ENCODE results near the gene CIPC.

CIPC gene

DNA sequence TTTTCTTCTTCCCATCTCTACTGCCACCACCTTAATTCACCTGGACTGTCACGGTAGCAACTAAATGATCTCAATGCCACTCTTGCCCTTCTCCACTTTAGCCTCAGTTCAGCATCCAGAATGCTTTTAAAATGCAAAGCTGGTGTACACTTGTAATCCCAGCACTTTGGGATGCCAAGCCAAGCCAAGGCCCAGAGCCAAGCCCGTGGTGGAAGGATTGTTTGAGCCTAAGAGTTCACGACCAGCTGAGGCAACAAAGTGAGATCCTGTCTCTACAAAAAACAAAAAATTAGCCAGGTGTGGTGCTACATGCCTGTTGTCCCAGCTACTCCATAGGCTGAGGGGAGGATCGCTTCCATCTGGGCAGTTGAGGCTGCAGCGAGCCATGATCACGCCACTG, 5.9 kb downstream of the CIPC start:
- no peak for DNase-seq

- no peak for DNase-seq
Observed at GRCh38 chr14:77104393-77104792, 6.3 kb downstream of the CIPC start.

- no peak for DNase-seq
Observed at GRCh38 chr14:77105145-77105939, 7.3 kb downstream of the CIPC start.

DNA sequence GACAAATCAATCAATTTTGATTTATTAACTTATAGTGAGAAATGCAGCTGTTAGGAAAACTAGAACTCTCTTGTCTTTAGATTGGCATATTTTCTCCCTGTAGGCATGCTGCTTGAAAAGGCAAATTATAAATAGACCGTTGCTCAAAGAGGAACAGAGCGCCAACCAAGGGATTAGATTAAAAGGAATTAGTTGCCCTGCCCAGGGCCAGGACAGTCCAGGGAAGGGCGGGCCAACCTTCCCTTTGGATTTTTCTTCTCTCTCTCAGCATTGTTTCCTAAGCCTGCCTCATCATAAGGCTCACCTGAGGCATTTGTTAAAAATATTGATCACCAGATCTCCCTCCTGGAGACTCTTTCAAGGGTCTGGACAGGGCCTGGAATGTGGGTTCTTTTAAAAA, 8.6 kb downstream of the CIPC start:
- DNase-seq, result no peak

DNA sequence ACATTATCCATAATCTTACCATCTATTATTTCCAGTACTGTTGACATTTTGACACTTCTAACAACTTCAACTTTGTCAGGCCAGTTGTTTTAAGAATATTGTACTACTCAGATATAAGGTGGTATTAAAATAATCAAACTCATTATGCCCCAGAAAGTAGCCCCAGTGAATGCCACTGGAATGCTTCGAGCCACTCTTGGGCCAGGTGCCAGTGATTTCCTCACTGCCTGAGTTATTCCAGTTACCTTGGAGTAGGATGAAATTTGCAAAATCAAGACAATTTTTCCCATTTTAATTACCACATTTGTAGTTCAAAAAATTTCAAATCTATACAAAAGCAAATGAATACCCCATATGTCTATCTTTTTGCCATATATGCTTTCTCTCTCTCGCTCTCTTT, 9.2 kb downstream of the CIPC start:
- DNase-seq, result no peak

- DNase-seq, result no peak
Observed at GRCh38 chr14:77108753-77109152, 10.7 kb downstream of the CIPC start.

- no peak for DNase-seq
Observed at GRCh38 chr14:77109656-77110055, 11.6 kb downstream of the CIPC start.

DNA sequence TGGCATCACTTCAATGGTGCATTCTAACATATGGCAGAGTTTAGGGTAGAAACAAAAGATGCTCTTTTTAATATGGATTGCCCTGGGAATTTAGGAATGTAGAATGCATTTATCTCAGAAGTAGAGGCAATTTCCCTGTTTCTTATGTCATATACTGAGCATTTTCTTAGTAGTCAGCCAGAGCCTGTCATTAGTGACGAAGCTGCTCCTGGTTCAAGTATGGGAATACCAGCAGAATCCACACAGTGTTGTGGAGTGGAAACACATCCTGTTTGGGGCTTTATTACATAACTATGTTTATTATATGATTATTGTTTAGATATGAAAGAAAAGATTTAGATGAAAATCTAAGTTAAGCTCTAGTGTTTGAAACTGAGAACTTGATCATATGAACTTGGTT, 12.2 kb downstream of the CIPC start:
- DNase-seq, result no peak

DNA sequence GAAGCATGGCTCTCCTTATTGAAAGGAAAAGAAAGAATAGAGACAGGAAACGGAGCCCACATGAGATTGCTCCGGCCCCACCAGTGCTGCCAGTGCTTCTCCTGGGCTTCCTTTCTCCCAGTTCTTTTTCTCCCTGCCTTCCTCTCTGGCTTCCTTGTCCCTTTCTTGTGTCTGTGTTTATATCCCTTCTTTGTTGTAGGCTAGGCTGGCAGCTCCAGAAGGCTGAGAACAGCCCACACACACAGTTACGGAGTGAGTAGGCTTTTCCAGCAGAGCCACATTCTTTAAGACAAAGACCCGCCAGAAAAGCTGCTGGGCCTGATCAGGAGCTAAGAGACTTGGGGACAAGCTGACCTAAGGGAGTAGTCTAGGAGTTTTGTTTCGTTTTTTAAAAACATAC, 13.0 kb downstream of the CIPC start:
- no peak for DNase-seq

GRCh38 chr14:77113644-77114043, 15.6 kb downstream of the CIPC start:
- no peak for DNase-seq

DNA sequence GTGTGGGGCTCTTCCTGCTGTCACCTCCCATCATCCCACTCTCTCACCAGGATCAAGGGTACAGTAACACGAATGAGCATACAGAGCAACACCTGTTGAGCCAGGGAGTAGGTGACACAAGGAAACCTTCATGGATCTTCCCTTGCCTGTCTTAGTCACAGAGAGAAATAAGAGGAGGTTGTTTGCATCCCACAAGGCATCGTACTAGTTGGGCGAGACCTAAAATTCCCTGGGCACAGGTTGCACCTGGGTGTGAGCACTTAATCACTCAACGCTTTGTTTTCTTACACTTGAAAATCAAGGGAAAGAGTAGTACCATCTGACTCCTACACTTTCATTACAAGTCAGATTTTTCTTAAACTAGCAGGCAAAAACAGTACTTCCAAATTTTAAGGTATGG, 16.6 kb downstream of the CIPC start:
- DNase-seq, result no peak

- DNase-seq, result no peak
Observed at GRCh38 chr14:77116172-77116817, 18.2 kb downstream of the CIPC start.

GRCh38 chr14:77119851-77120250, 21.8 kb downstream of the CIPC start:
- DNase-seq, result no peak

GRCh38 chr14:77120771-77121743, 23.0 kb downstream of the CIPC start:
- peak; percentile 62 for DNase-seq

DNA sequence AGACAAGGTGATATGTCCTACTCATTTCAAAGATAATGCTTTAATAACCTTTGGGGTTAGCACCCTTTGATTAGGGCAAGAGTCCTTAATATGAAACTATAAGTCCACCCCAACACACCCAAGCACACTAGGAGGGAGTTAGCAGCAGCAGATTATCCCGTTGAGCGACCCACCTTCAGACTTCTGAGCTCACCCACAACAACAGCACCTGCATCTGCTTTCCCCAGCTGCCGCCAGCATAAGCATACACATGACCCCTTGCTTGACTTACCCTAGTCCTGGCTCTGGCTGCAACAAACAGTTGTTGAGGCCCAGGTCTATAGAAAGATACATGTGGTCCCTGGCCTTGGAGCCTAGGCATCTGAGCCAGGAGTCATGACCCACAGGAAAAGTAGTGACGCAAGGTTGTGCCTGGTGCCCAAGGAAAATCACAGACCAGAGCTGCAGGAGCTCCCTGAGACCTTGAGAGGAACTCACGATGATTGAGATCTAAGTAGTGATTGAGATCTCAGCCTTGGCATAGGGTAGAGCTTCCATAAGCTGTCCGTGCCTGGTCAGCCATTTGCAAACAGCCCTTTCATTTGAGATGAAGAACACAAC, 24.6 kb downstream of the CIPC start:
- no peak for DNase-seq

DNA sequence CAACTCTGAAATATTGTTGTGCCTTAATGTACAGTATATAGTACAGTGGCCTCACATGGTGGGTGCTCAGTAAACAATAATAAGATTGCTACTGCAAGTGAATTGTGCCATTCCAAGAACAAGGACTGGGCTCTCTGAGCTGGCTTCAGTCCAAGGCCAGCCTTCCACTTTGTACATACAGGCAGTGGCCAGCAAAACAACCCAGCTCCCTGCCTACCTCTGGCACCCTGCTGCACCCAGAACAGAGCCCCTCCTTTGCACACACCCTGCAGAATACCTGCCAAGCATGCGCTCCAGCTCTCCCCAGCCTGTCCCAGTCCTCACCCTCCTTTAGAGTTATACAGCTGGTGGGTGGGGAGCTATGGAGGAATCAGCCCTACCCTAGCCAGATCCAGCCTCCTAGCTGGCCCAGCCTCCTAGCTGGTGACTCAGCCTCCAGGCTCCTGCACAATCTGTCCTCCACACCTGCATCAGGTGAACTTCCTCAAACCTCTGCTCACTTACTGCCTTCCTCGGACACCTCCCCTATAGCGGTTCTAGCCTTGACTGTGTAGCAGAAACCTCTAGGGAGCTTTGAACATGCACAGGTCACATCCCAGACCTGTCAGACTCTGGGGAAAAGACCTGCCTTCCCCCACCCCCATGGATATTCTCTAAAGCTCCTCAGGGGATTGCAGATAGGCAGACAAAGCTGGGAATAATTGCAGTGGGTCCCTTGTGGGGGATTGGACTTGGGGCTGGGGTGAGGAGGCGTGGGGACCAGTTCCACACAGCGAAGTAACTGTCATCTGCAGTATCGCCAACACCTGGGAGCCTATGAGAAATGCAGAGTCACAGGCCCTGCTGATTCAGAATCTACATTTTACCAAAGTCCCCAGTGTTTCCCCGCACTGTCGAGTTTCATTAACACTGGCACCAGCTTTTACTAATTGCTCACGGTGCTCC, 25.6 kb downstream of the CIPC start:
- no peak for DNase-seq

DNA sequence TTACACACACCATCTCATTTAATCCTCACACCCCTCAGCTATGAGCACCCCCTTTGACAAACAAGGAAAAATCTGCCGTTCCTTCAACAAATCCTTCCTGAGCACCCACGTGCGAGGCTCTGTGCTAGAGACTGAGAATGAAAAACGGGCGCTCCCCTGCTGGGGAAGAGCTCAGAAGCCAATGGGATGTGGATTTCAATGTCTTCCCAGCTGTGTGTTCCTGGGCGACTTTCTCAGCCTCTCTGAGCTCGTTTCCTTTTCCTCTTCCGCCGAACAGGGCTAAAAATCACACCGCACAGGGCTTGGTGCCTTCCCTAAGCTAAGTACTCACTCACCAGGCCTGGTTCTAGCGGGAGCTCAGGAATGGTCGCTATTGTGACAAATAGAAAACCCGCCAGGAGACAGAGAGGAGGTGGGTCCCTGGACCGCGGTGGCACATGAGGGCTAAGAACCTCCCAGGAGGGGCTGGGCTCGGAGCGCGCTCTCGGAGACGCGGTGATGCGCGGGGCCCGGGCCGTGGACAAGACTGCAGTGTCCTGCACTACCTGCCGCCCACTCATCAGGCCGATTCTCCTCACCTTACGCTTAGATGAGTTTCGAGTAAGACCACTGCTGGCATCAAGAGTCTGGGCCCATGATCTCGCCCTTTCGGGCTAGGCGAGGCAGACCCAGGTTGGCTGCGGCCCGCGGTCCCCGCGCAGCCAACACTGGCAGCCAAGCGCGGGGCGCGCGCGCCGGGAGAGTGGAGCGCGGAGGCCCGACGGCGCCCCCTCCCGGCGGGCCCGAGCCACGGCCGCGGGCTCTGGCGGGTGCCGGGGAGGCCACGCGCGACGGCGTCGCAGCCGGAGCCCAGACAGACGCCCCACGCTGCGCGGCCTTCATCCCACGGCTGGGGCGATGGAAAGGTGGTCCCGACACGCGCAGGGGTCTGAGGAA, 26.6 kb downstream of the CIPC start:
- DNase-seq, result no peak

- DNase-seq, result no peak
Observed at GRCh38 chr14:77125281-77125801, 27.3 kb downstream of the CIPC start.

DNA sequence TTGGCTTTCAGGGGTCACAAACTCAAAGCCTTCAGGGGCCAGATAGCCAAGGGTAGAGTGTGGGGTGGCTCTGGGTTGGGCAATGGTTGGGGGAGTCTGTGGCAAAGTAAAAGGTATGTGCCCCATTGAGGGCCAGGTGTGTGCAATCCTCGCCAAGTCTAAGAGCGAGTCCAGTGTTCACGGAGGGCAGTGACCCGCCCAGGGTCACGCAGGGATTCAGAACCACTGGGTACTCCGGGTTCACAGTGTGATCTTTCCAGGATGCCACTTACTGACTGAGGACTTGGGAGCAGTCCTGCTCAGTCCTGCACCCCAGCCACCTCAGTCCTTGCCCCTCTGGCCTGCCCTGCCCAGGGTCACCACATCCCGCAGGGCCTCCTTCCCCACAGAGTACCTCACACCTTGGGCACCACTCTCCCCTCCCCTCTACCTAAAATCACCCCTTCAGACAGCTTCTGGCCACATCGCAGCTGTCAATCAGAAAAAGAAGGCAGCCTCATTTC, 27.8 kb downstream of the CIPC start:
- DNase-seq, result no peak

GRCh38 chr14:77126461-77126990, 28.5 kb downstream of the CIPC start:
- no peak for DNase-seq
